ENCODE results near the gene TAF12.
"Not testable (repeated sequence)": the region's sequence is repeated elsewhere in the genome, so short reads cannot be mapped to it uniquely, and the experiment has no call there.

Gene TAF12

GRCh38 chr1:28644494-28644893 is 1.6 kb upstream of the TAF12 start:
- no peak for DNase-seq

- DNase-seq = no peak
These were observed 616 bp downstream of the TAF12 start for GRCh38 chr1:28642056-28642846.

DNA sequence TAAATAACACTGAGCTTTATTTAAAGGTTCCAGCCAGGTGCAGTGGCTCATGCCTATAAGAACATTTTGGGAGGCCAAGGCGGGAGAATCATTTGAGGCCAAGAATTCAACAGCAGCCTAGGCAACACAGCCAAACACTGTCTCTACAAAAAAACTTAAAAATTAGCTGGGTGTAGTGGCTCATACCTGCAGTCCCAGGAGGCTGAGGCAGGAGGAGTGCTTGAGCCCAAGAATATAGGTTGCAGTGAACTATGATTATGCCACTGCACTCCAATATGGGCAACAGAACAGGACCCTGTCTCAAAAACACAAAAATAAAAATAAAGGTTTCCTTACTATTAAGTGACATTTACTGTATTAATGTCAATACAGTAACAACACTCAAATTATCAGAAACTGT is 2.1 kb downstream of the TAF12 start:
- DNase-seq = peak; percentile 2

GRCh38 chr1:28632560-28632959 is 10.3 kb downstream of the TAF12 start:
- DNase-seq = no peak

GRCh38 chr1:28631713-28632112 is 11.2 kb downstream of the TAF12 start:
- no peak for DNase-seq

- DNase-seq = no peak
These were observed 29.7 kb downstream of the TAF12 start for GRCh38 chr1:28613175-28613574.

GRCh38 chr1:28606771-28607170 is 36.1 kb downstream of the TAF12 start:
- DNase-seq = no peak

- DNase-seq = no peak
These were observed 37.9 kb downstream of the TAF12 start for GRCh38 chr1:28604962-28605361.

- DNase-seq = no peak
These were observed 38.5 kb downstream of the TAF12 start for GRCh38 chr1:28604411-28604810.

DNA sequence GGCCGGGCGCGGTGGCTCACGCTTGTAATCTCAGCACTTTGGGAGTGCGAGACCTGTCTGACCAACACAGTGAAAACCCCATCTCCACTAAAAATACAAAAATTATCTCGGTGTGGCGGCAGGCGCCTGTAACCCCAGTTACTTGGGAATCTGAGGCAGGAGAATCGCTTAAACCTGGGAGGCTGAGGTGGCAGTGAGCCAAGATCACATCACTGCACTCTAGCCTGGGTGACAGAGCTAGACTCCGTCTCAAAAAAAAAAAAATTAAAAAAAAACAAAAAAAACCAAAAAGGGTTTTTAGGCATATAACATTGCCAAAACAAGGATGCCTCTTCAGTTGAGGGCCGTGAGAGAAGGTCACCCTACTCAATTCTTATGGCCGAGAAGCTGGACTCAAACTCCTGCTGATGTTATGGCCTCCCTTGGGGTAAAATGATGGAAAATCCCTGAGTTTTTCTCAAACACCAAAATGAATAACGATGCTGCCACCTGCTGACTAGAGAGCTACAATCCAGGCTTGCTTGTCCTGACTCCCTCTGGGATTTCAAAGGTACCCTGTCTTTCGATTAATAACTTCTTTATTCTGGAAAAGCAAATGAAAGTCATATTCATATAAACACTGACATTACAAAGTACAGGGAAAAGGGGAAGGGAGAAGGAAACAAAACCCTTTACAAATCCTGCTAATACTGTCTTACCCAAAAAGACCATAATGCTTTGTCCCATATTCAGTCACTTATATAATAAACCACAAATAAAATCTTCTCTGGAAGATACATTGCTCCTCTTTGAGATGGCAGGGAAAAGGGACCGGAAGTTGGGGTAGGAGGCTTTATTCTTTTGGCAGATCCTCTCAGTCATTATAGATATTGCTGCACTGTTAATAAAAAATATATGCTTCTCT is 40.1 kb downstream of the TAF12 start:
- DNase-seq = no peak

- no peak for DNase-seq
These were observed 41.2 kb downstream of the TAF12 start for GRCh38 chr1:28601696-28602095.

DNA sequence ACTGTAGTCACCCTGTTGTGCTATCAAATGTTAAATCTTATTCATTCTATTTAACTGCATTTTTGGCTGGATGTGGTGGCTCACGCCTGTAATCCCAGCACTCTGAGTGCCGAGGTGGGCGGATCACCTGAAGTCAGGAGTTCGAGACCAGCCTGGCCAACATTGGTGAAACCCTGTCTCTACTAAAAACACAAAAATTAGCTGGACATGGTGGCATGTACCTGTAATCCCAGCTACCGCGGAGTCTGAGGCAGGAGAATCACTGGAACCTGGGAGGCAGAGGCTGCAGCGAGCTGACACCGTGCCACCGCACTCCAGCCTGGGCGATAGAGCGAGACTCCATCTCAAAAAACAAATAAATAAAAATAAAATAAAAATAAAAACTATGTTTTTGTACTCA is 46.6 kb downstream of the TAF12 start:
- not testable (repeated sequence) for DNase-seq

DNA sequence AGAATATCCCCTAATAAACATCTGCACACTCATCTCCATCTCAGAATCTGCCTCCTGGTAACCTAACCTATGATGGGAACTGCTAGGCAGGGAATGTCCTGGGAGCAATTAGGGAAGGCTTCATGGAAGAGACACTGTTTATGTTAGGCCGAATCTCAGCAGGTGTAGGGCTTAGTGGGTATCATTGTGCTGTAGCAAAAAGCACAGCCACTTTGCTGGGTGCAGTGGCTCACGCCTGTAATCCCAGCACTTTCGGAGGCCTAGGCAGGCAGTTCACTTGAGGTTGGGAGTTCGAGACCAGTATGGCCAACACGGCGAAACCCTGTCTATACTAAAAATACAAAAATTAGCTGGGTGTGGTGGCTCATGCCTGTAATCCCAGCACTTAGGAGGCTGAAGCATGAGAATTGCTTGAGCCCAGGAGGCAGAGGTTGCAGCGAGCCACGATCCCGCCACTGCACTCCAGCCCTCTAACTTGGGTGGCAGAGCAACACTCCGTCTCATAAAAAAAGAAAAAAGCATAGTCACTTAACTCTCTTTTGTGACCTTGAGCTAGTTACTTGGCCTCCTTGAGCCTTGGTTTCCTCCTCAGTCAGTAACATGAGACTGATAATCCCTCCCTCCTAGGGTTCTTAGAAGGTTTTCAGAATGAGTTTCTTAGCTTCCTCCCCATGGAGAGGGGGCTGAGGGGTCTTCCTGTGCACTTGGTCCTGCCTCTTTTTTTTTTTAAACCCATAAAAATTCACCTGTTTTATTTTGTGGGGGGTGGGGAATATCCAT is 47.3 kb downstream of the TAF12 start:
- no peak for DNase-seq

DNA sequence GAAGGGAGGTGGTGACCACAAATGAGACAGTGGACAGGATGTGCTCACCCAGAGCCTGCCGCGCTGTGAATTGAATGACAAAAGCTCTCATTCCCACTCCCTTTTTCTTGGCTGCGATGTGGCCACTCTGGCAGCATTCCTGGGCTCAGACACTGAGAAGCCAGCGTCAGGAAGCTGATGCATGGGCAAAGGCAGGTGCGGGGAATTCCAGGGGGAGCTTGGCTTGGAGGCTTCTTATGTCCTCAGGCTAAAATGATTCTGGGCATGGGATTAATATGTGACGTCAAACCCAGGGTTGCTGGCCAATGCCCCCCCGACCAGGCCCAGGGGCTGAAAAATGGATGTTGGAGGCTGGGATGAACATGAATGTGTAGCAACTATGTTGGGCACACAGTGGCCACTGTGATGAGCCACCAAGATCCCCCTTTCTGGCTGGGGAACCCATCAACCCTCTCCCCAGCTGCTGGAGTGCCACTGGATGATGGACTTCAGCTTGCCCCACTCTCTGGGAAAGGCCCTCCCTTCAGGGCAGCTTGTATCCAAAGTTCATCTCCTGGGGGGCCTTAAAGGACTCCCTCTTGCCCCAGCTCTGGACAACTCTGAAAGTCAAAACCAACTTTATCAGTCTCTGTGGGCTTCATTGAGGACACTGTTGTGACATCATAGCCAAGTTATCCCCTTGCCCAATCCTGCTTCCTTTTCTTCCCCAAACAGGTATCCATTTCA is 48.0 kb downstream of the TAF12 start:
- not testable (repeated sequence) for DNase-seq

DNA sequence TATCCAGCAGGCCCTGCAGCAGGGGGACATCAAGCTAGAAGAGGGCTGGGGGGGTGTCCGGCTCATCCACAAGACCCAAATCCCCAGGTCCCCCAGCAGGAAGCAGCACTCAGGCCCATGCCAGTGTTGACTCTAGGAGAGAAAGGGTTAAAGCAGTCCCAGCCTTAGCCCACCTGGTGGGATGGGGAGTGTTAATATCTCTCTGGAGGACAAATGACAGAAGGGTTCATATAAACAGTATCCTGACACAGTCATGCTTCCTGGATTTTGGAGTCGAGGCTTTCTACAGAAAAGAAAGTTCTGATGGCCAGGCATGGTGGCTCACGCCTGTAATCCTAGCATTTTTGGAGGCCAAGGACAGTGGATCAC is 48.9 kb downstream of the TAF12 start:
- not testable (repeated sequence) for DNase-seq

- no peak for DNase-seq
These were observed 50.4 kb downstream of the TAF12 start for GRCh38 chr1:28592321-28593071.

GRCh38 chr1:28591708-28592320 is 51.1 kb downstream of the TAF12 start, which contains the start of gene RAB42:
Gene RAB42 (plus strand): TSS chr1:28592265. CDS start chr1:28592512, 247 bp downstream.
- no peak for DNase-seq

DNA sequence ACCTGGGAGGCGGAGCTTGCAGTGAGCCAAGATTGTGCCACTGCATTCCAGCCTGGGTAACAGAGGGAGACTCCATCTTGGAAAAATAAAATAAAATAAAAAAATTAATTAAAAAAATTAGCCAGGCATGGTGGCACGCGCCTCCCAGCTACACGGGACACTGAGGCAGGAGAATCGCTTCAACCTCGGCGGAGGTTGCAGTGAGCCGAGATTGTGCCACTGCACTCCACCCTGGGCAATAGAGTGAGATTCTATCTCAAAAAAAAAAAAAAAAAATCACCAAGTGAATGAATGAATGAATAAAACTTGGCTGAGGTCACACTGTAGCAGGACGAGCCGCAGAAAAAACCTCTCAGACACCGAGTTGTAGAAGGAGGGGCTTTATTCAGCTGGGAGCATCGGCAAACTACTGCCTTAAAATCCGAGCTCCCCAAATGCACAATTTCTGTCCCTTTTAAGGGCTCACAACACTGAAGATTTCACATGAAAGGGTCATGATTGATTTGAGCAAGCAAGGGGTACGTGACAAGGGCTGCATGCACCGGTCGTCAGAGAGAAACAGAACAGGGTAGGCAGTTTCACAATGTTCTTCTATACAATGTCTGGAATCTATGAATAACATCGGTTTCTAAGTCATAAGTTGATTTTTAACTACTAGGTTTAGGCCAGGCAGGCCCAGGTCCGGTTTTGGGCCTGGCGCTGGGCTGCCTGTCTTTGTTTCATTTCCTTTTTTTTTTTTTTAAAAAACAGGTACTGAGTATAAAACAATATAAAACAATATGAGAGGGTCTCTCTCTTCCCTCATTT is 56.1 kb downstream of the TAF12 start:
- DNase-seq = not testable (repeated sequence)

GRCh38 chr1:28582248-28582615 is 60.6 kb downstream of the TAF12 start:
- DNase-seq = no peak

GRCh38 chr1:28581531-28582247 is 61.2 kb downstream of the TAF12 start:
- peak; percentile 91 for DNase-seq
